Natural killer cell (primary cell): Measurements from ENCODE around the gene HLF. TPM values are rescaled to one million over a fixed set of nuclear protein-coding genes. Genes with fewer than 3 reads are reported as not detected.

Source experiments
- ATAC-seq, 3 donors: fragments of 150-1000 bp in 2 of 3; fragments of 200-7000 bp in 1 of 3; cut with Tn5 transposase; 1 replicate in 1 of 3; 2 replicates in 2 of 3; pipeline ENCODE4 v1.10.0; 2021; ENCODE audit warnings: mild to moderate bottlenecking in 2 of 3, moderate library complexity in 2 of 3
- DNase-seq, 2 donors: peaks; one replicate each; pipeline versions ENCODE4 v3.0.0 to v3.0.0-alpha.2; 2013 to 2021; ENCODE audit warnings: mixed read lengths in 1 of 2
- H3K27ac ChIP-seq: one replicate; pipeline ENCODE4 v1.5.1; 2013; ENCODE audit warnings: mild to moderate bottlenecking, low read length
- H3K27me3 ChIP-seq: one replicate; pipeline ENCODE4 v1.6.1; 2013; ENCODE audit warnings: low read length; ENCODE audit not compliant: control insufficient read depth, insufficient read depth
- H3K36me3 ChIP-seq: one replicate; pipeline ENCODE4 v1.6.1; 2013; ENCODE audit warnings: low read length; ENCODE audit not compliant: control insufficient read depth, insufficient read depth
- H3K4me1 ChIP-seq: one replicate; pipeline ENCODE4 v1.6.1; 2013; ENCODE audit warnings: low read length; ENCODE audit not compliant: control insufficient read depth, insufficient read depth
- H3K4me3 ChIP-seq: one replicate; pipeline ENCODE4 v1.5.1; 2013; ENCODE audit warnings: low read length
- H3K9me3 ChIP-seq: one replicate; pipeline ENCODE4 v1.6.1; 2013; ENCODE audit warnings: low read length; ENCODE audit not compliant: control insufficient read depth, insufficient read depth
- H3K27ac Mint-ChIP-seq, 2 donors: one replicate each; pipeline ENCODE4 v1.8.0; 2022; ENCODE audit warnings: mild to moderate bottlenecking in 2 of 2, mixed read lengths in 2 of 2, moderate library complexity in 1 of 2
- H3K27me3 Mint-ChIP-seq, 2 donors: one replicate each; pipeline ENCODE4 v1.8.0; 2022; ENCODE audit warnings: low read depth in 2 of 2, mixed read lengths in 2 of 2
- H3K36me3 Mint-ChIP-seq: one replicate; pipeline ENCODE4 v1.8.0; 2022; ENCODE audit warnings: mixed read lengths
- H3K4me1 Mint-ChIP-seq, 2 donors: one replicate each; pipeline ENCODE4 v1.8.0; 2022; ENCODE audit warnings: mixed read lengths in 2 of 2
- H3K4me3 Mint-ChIP-seq: one replicate; pipeline ENCODE4 v1.8.0; 2022; ENCODE audit warnings: mild to moderate bottlenecking, moderate library complexity, mixed read lengths
- H3K9me3 Mint-ChIP-seq, 2 donors: one replicate each; pipeline ENCODE4 v1.8.0; 2022; ENCODE audit warnings: mixed read lengths in 2 of 2
- CTCF ChIP-seq: fragments of 200-600 bp; IDR thresholded peaks from one replicate; pipeline ENCODE4 v1.8.0; 2022; ENCODE audit warnings: antibody characterized with exemption
- WGBS: methylation state at CpG from one replicate; pipeline ENCODE4 v1.1.7; 2013; ENCODE audit warnings: missing lambda C conversion rate; ENCODE audit not compliant: insufficient coverage; 5-methylcytosine and 5-hydroxymethylcytosine counted together
- intact Hi-C: fragments of 100-400 bp; cut with micrococcal nuclease; formaldehyde crosslinking; loops from one replicate; pipeline ENCODE4 v1.14.2; 2022
- total RNA-seq, 4 donors: library from RNA; stranded (reverse); fragments of 120-200 nt in 1 of 4; gene quantifications; one replicate each; pipeline versions ENCODE4 v1.2.3 to v1.2.4, GENCODE V29; 2013 to 2022

HLF gene
- total RNA-seq, 3 donors from 2014 or later (not counting 1 experiment from before 2014, with no cell fraction given), result 0.14 to 0.59 (median 0.15) TPM

DNA sequence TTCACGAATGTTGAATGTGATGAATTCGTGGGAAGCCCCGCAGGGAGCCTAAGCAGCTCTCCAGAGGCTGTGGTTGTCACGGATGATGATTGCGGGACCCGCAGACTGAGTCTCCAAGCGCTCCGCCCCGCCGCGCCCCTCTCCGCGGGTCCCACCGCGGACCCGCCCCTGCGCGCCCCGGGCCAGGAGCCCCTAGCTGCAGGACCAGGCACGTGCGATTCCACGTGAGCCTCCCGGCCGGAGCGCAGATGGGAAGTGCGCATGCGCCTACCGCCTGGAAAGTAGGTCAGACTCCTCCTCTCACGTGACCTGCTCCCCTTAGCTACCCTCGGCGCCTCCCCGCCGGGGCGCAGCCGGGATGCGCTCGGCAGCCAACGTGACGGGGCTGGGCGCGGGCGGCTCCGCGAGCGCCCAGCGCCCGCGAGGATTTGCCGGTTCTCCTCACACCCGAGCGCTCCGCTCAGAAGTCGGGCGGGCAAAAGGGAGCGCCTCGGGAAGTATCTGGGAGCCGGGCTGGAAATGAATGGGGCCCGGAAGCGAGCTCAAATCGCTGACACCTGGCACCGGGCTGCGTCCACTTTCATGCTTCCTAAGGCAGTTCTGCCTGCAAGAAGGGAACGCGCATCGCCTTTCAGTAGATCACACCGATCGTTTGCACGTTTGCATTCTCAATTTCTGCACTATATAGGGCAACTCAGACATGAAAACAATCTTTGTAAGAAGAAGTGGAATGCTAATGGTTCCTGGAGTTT lies 26.4 kb upstream of the HLF start:
- Histone ChIP-seq H3K36me3 (no peaks in the 10 kb centered on the region), H3K4me1 (peaks cover 12% of the 10 kb centered on the region), H3K4me3 (peak overlapping the region; percentile 47), H3K27me3 (peaks cover 2% of the 10 kb centered on the region), H3K9me3 (no peaks in the 10 kb centered on the region), H3K27ac (peak overlapping the region; percentile 9)
- H3K9me3 Mint-ChIP-seq, result no peaks in the 10 kb centered on the region
- H3K27me3 Mint-ChIP-seq, result peaks cover 2 to 14% of the 10 kb centered on the region in 2 donors
- peaks cover 18 to 24% of the 10 kb centered on the region in 2 donors for H3K4me1 Mint-ChIP-seq
- H3K36me3 Mint-ChIP-seq, result no peaks in the 10 kb centered on the region
- intact Hi-C loops, result loop anchor here (2.0 kb wide), 1 partner anchor 28 kb away; no protein-coding TSS in a partner anchor
- WGBS, result under 1% methylated on average over 68 of the region's 68 CpGs
- peak overlapping the region; percentile 58 to 67 for H3K27ac Mint-ChIP-seq
- H3K4me3 Mint-ChIP-seq, result peak overlapping the region; percentile 84
- ATAC-seq (peak; percentile 81 to 95 (median 88)), DNase-seq (peak; percentile 68 to 95)
- no peak for TF ChIP-seq CTCF

GRCh38 chr17:55238931-55239297 lies 25.8 kb upstream of the HLF start:
- H3K4me3 Mint-ChIP-seq, result peak overlapping the region; percentile 78
- H3K4me1 ChIP-seq, result peaks cover 12% of the 10 kb centered on the region
- no peak for TF ChIP-seq CTCF
- no peaks in the 10 kb centered on the region for H3K36me3 ChIP-seq
- no peak overlapping the region for H3K27ac ChIP-seq
- peaks cover 2% of the 10 kb centered on the region for H3K27me3 ChIP-seq
- ATAC-seq, result peak in 2 of 3 donors; percentile 9 to 13
- peak overlapping the region in 1 of 2 donors; percentile 67 for H3K27ac Mint-ChIP-seq
- no peaks in the 10 kb centered on the region for H3K36me3 Mint-ChIP-seq
- no peaks in the 10 kb centered on the region for H3K9me3 Mint-ChIP-seq
- WGBS, result 0% methylated on average over 1 of the region's 4 CpGs
- DNase-seq, result peak in 1 of 2 donors; percentile 36
- H3K4me3 ChIP-seq, result peak overlapping the region; percentile 47
- intact Hi-C loops, result loop anchor here (2.0 kb wide), 1 partner anchor 28 kb away; no protein-coding TSS in a partner anchor
- H3K27me3 Mint-ChIP-seq, result peaks cover 2 to 16% of the 10 kb centered on the region in 2 donors
- peaks cover 18 to 24% of the 10 kb centered on the region in 2 donors for H3K4me1 Mint-ChIP-seq
- H3K9me3 ChIP-seq, result no peaks in the 10 kb centered on the region

DNA sequence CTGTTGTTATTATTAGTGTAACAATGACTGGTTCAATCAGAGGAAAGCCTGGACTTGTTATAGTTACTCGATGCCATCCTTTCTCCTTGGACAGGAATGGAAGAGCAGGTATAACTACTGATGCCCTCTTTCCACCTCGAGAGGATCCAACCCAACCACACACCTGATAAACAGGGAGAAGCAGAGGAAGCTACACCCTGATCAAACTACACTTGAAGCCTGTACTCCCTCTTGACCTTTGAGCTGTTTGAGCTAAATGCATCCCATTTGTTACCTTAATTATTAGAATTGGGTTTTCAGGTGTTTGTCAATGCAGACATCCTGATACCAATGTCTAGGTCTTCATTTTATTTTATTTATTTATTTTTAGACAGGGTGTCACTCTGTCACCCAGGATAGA lies 23.7 kb upstream of the HLF start:
- WGBS, result 76% methylated on average over 2 of the region's 2 CpGs

More for the DNA sequence above, 23.7 kb upstream of the HLF start:
- no peak for TF ChIP-seq CTCF
- peaks cover 18 to 22% of the 10 kb centered on the region in 2 donors for H3K4me1 Mint-ChIP-seq
- no peak overlapping the region for H3K4me3 ChIP-seq
- intact Hi-C loops, result no loop called here
- ATAC-seq (no peak), DNase-seq (no peak)
- H3K27ac Mint-ChIP-seq, result no peak overlapping the region
- no peaks in the 10 kb centered on the region for H3K9me3 ChIP-seq
- H3K27ac ChIP-seq, result no peak overlapping the region
- no peaks in the 10 kb centered on the region for H3K36me3 ChIP-seq
- peaks cover 10 to 32% of the 10 kb centered on the region in 2 donors for H3K27me3 Mint-ChIP-seq
- H3K9me3 Mint-ChIP-seq, result no peaks in the 10 kb centered on the region
- peaks cover 4% of the 10 kb centered on the region for H3K27me3 ChIP-seq
- no peak overlapping the region for H3K4me3 Mint-ChIP-seq
- H3K4me1 ChIP-seq, result peaks cover 12% of the 10 kb centered on the region
- no peaks in the 10 kb centered on the region for H3K36me3 Mint-ChIP-seq
